HCT116 (cell line): ENCODE measurements around the gene BCAP31. TPM values are rescaled to one million over a fixed set of nuclear protein-coding genes. Genes with fewer than 3 reads are reported as not detected.

Source experiments
- ATAC-seq: fragments of 200-7000 bp; cut with Tn5 transposase; 2 replicates; pipeline ENCODE4 v1.9.1; 2020; ENCODE audit warnings: mild to moderate bottlenecking, moderate library complexity
- BruUV-seq: library from RNA; stranded (reverse); fragments of 400-500 nt; replicated peaks from 2 replicates; lab custom pipeline; 2021; lab: Mats Ljungman, UMichigan
- CTCF ChIA-PET: fragments of 300-600 bp; sonication (Branson Sonifier 250); formaldehyde crosslinking; loops from one replicate; lab custom pipeline; 2021; ENCODE audit warnings: antibody characterized with exemption; lab: Charles Lee
- POLR2A ChIA-PET: fragments of 300-600, 350-600 bp; sonication (Branson Sonifier 250); formaldehyde crosslinking; loops from one replicate; lab custom pipeline; 2021; ENCODE audit warnings: antibody characterized with exemption; lab: Charles Lee
- RAD21 ChIA-PET, 2 experiments: fragments of 300-600 bp; sonication (Branson Sonifier 250); formaldehyde crosslinking; loops; one replicate each; lab custom pipeline; 2023; ENCODE audit warnings: low total read pairs in 2 of 2; ENCODE audit not compliant: uncharacterized antibody in 2 of 2, unreplicated experiment in 2 of 2, low non-redundant PET in 1 of 2; lab: Charles Lee
- DNase-seq: peaks from one replicate; pipeline ENCODE4 v3.0.0-alpha.2; 2010; ENCODE audit warnings: low read depth, low spot score
- H2AFZ ChIP-seq: fragments of 200-600 bp; shearing (Covaris generic), sonication (generic); 2 replicates; pipeline ENCODE4 v1.6.1; 2017; ENCODE audit warnings: low read depth, mixed run types, mixed read lengths, antibody characterized with exemption, low read length; ENCODE audit not compliant: poor library complexity, severe bottlenecking
- H3K27ac ChIP-seq: 2 replicates; pipeline ENCODE4 v1.5.1; 2012; ENCODE audit warnings: low read depth, low read length
- H3K27me3 ChIP-seq: fragments of 200-600 bp; sonication (generic); 2 replicates; pipeline ENCODE4 v1.6.1; 2016; ENCODE audit warnings: mixed run types, low read length, mixed read lengths; ENCODE audit not compliant: insufficient read depth
- H3K36me3 ChIP-seq, 2 experiments: fragments of 200-500 bp in 1 of 2; fragments of 200-600 bp in 1 of 2; sonication (Bioruptor generic) in 1 of 2; sonication (generic) in 1 of 2; 2 replicates each; pipeline versions ENCODE4 v1.5.1 to v1.6.1; 2014 to 2016; ENCODE audit warnings: low read length in 2 of 2, inconsistent platforms in 1 of 2, mixed read lengths in 1 of 2, mixed run types in 1 of 2; ENCODE audit not compliant: insufficient read depth in 2 of 2, control insufficient read depth in 1 of 2
- H3K4me1 ChIP-seq, 2 experiments: fragments of 200-600 bp in 1 of 2; sonication (generic) in 1 of 2; 2 replicates each; pipeline versions ENCODE4 v1.5.1 to v1.6.1; 2012 to 2017; ENCODE audit warnings: low read length in 2 of 2, inconsistent platforms in 1 of 2, mild to moderate bottlenecking in 1 of 2, mixed read lengths in 1 of 2, mixed run types in 1 of 2, moderate library complexity in 1 of 2; ENCODE audit not compliant: insufficient read depth in 2 of 2, control insufficient read depth in 1 of 2
- H3K4me2 ChIP-seq: fragments of 200-600 bp; sonication (generic); 2 replicates; pipeline ENCODE4 v1.6.1; 2017; ENCODE audit warnings: mixed run types, low read length, mixed read lengths
- H3K4me3 ChIP-seq, 2 experiments: fragments of 200-600 bp in 1 of 2; sonication (generic) in 1 of 2; replicated peaks in 1 of 2; 2 replicates each; pipeline ENCODE4 v1.5.1; 2011 to 2016; ENCODE audit warnings: low read length in 2 of 2, control low read depth in 1 of 2, low read depth in 1 of 2, mild to moderate bottlenecking in 1 of 2, mixed read lengths in 1 of 2, mixed run types in 1 of 2
- H3K79me2 ChIP-seq: fragments of 200-600 bp; sonication (generic); 2 replicates; pipeline ENCODE4 v1.6.1; 2017; ENCODE audit warnings: mild to moderate bottlenecking, mixed run types, low read length, moderate library complexity, mixed read lengths; ENCODE audit not compliant: insufficient read depth
- H3K9ac ChIP-seq: fragments of 200-600 bp; sonication (generic); 2 replicates; pipeline ENCODE4 v1.6.1; 2016; ENCODE audit warnings: low read length, mixed read lengths
- H3K9me2 ChIP-seq: fragments of 200-600 bp; sonication (generic), shearing (Covaris generic); 2 replicates; pipeline ENCODE4 v1.6.1; 2017; ENCODE audit warnings: mixed run types, mild to moderate bottlenecking, moderate library complexity; ENCODE audit not compliant: insufficient read depth
- H3K9me3 ChIP-seq, 2 experiments: fragments of 200-500 bp in 1 of 2; fragments of 200-600 bp in 1 of 2; sonication (Bioruptor generic) in 1 of 2; sonication (generic) in 1 of 2; 2 replicates each; pipeline ENCODE4 v1.6.1; 2014 to 2017; ENCODE audit warnings: low read length in 2 of 2, mixed read lengths in 2 of 2, inconsistent platforms in 1 of 2, low read depth in 1 of 2, mild to moderate bottlenecking in 1 of 2, mixed run types in 1 of 2, moderate library complexity in 1 of 2; ENCODE audit not compliant: control insufficient read depth in 1 of 2, insufficient read depth in 1 of 2
- H4K20me1 ChIP-seq: fragments of 200-600 bp; sonication (generic), shearing (Covaris generic); 2 replicates; pipeline ENCODE4 v1.6.1; 2017; ENCODE audit warnings: mixed run types, mild to moderate bottlenecking, moderate library complexity; ENCODE audit not compliant: insufficient read depth
- CBX3 ChIP-seq: IDR thresholded peaks from 2 replicates; pipeline ENCODE4 v1.6.1; 2012; ENCODE audit warnings: low read depth
- EGR1 ChIP-seq: IDR thresholded peaks from 2 replicates; pipeline ENCODE4 v1.6.1; 2012; ENCODE audit warnings: low read depth
- ELF1 ChIP-seq: IDR thresholded peaks from 2 replicates; pipeline ENCODE4 v1.6.1; 2012; ENCODE audit warnings: low read depth, borderline replicate concordance
- EZH2 ChIP-seq: fragments of 200-600 bp; sonication (generic); IDR thresholded peaks from 2 replicates; pipeline ENCODE4 v1.6.1; 2017; ENCODE audit warnings: antibody characterized with exemption, mixed run types
- FOSL1 ChIP-seq: IDR thresholded peaks from 2 replicates; pipeline ENCODE4 v1.6.1; 2012; ENCODE audit warnings: low read depth
- POLR2A ChIP-seq: IDR thresholded peaks from 2 replicates; pipeline ENCODE4 v1.7.0; 2011; ENCODE audit warnings: borderline replicate concordance; ENCODE audit not compliant: insufficient read depth, insufficient read length; ENCODE audit errors: extremely low read depth
- POLR2AphosphoS5 ChIP-seq: IDR thresholded peaks from 2 replicates; pipeline ENCODE4 v1.6.1; 2011; ENCODE audit warnings: mild to moderate bottlenecking, low read depth, low read length, moderate library complexity
- RAD21 ChIP-seq: IDR thresholded peaks from 2 replicates; pipeline ENCODE4 v1.6.1; 2012; ENCODE audit warnings: low read depth, mild to moderate bottlenecking
- SRF ChIP-seq: IDR thresholded peaks from 2 replicates; pipeline ENCODE4 v1.6.1; 2012; ENCODE audit warnings: low read depth
- TCF7L2 ChIP-seq: IDR thresholded peaks from 2 replicates; pipeline ENCODE4 v1.7.0; 2011; ENCODE audit warnings: borderline replicate concordance, inconsistent platforms; ENCODE audit not compliant: insufficient read depth, insufficient read length; ENCODE audit errors: extremely low read depth
- YY1 ChIP-seq: IDR thresholded peaks from 2 replicates; pipeline ENCODE4 v1.6.1; 2011; ENCODE audit warnings: low read length, low read depth, moderate library complexity, mild to moderate bottlenecking; ENCODE audit not compliant: insufficient replicate concordance; ENCODE audit errors: extremely low read depth
- ZFX ChIP-seq: fragments of 450-650 bp; IDR thresholded peaks from 2 replicates; pipeline ENCODE4 v1.6.1; 2017
- intact Hi-C: fragments of 100-400 bp; cut with micrococcal nuclease; formaldehyde crosslinking; loops from 2 replicates; pipeline ENCODE4 v1.10.0; 2022
- total RNA-seq: library from RNA; stranded (reverse); gene quantifications from one replicate; pipeline ENCODE4 v1.2.1, GENCODE V29; 2021; ENCODE audit not compliant: unreplicated experiment
- TF ChIP-seq, protein P1 (sequence below), 3 experiments: fragments of 200-600 bp in 1 of 3; sonication (generic) in 1 of 3; IDR thresholded peaks in 2 of 3; conservative IDR thresholded peaks in 1 of 3; 2 replicates each; pipeline ENCODE4 v1.5.1; 2012 to 2017; ENCODE audit warnings: low read depth in 2 of 3, low read length in 2 of 3, antibody characterized with exemption in 1 of 3, borderline replicate concordance in 1 of 3, control low read depth in 1 of 3, mild to moderate bottlenecking in 1 of 3, mixed read lengths in 1 of 3, mixed run types in 1 of 3, moderate library complexity in 1 of 3; ENCODE audit not compliant: insufficient read depth in 1 of 3

Gene BCAP31
- total RNA-seq, 1 experiment from 2014 or later = 185 TPM

DNA sequence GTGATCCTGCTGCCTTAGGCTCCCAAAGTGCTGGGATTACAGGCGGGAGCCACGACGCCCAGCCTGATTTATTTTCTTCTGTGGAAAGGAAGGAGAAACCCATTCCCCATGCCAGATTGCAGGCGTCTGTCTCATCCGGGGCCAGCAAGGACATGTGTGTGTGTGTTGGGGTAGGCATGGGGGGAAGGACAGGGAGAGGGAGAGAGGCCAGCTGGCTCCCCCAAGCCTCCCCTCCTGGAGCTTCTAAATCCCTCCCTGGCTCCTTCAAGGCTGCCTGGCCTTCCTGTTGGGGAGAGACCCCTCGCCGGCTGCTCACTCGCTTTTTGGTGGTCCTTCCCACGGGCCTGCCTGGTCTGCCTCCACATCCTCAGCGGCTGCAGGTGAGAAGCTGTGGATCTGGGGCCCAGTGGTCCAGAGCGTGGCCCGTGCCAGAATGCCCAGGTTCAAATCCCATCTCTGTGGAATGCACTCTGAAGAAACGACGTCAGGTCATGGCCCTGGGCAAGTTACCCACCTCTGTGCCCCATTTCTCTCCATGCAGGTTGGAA is 38.5 kb upstream of the BCAP31 start:
- CTCF ChIA-PET = interaction anchor here (2.1 kb wide), 1 partner anchor 184 kb away, joined by 8 read pairs; no protein-coding TSS in a partner anchor
- Histone ChIP-seq H3K79me2 (no peaks in the 10 kb centered on the region), H3K36me3 (no peaks in the 10 kb centered on the region), H3K9ac (no peak overlapping the region), H3K4me3 (no peak overlapping the region), H2AFZ (no peak overlapping the region), H3K9me3 (no peaks in the 10 kb centered on the region), H3K4me2 (no peak overlapping the region), H3K27me3 (no peaks in the 10 kb centered on the region), H4K20me1 (no peaks in the 10 kb centered on the region), H3K9me2 (no peaks in the 10 kb centered on the region), H3K27ac (no peak overlapping the region), H3K4me1 (peaks cover 0 to 10% of the 10 kb centered on the region in 2 experiments; a peak in 2 of 4 replicates)
- ATAC-seq (no peak), DNase-seq (no peak)
- RAD21 ChIA-PET = no interaction called here
- intact Hi-C loops = no loop called here
- POLR2A ChIA-PET = no interaction called here
- BruUV-seq = no TSS peak
- no peak for TF ChIP-seq CBX3
- no peak for TF ChIP-seq SRF
- no peak for TF ChIP-seq ELF1
- no peak for TF ChIP-seq TCF7L2
- no peak for TF ChIP-seq EGR1
- TF ChIP-seq YY1 = no peak
- TF ChIP-seq POLR2A = no peak
- TF ChIP-seq, protein P1, sequence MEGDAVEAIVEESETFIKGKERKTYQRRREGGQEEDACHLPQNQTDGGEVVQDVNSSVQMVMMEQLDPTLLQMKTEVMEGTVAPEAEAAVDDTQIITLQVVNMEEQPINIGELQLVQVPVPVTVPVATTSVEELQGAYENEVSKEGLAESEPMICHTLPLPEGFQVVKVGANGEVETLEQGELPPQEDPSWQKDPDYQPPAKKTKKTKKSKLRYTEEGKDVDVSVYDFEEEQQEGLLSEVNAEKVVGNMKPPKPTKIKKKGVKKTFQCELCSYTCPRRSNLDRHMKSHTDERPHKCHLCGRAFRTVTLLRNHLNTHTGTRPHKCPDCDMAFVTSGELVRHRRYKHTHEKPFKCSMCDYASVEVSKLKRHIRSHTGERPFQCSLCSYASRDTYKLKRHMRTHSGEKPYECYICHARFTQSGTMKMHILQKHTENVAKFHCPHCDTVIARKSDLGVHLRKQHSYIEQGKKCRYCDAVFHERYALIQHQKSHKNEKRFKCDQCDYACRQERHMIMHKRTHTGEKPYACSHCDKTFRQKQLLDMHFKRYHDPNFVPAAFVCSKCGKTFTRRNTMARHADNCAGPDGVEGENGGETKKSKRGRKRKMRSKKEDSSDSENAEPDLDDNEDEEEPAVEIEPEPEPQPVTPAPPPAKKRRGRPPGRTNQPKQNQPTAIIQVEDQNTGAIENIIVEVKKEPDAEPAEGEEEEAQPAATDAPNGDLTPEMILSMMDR (IDR thresholded peaks at IDR 0.05 in 2 of 3, conservative IDR thresholded peaks at IDR 0.05 in 1 of 3; ENCODE audit: borderline replicate concordance in 1 of 3, insufficient read depth in 1 of 3, low read depth in 2 of 3, low read length in 2 of 3) = no peak
- TF ChIP-seq EZH2 = no peak
- TF ChIP-seq RAD21 = no peak
- no peak for TF ChIP-seq ZFX
- no peak for TF ChIP-seq FOSL1
- TF ChIP-seq POLR2AphosphoS5 = no peak
